Liver (tissue), 3 donors: ENCODE data around the gene PHIP.

Experiments used
- CTCF ChIP-seq: fragments of 150-350 bp; IDR thresholded peaks from 2 replicates; pipeline ENCODE4 v1.5.1; 2017; ENCODE audit warnings: improper control_type of control experiment, low read depth, low read length; ENCODE audit not compliant: missing input control
- FOXA1 ChIP-seq: IDR thresholded peaks from 2 replicates; pipeline ENCODE4 v1.6.1; 2016; ENCODE audit warnings: antibody characterized with exemption
- JUND ChIP-seq, 2 donors: IDR thresholded peaks; 2 replicates each; pipeline ENCODE4 v1.6.1; 2016; ENCODE audit warnings: antibody characterized with exemption in 2 of 2
- MAX ChIP-seq: IDR thresholded peaks from 2 replicates; pipeline ENCODE4 v1.6.1; 2016; ENCODE audit warnings: antibody characterized with exemption
- RAD21 ChIP-seq, 2 donors: IDR thresholded peaks; 2 replicates each; pipeline ENCODE4 v1.6.1; 2016; ENCODE audit warnings: antibody characterized with exemption in 2 of 2, mild to moderate bottlenecking in 2 of 2
- REST ChIP-seq: IDR thresholded peaks from 2 replicates; pipeline ENCODE4 v1.6.1; 2016; ENCODE audit warnings: antibody characterized with exemption, mild to moderate bottlenecking
- RXRA ChIP-seq, 2 donors: IDR thresholded peaks; 2 replicates each; pipeline ENCODE4 v1.6.1; 2017 to 2018; ENCODE audit warnings: antibody characterized with exemption in 2 of 2, mild to moderate bottlenecking in 1 of 2
- TAF1 ChIP-seq: conservative IDR thresholded peaks from 2 replicates; pipeline ENCODE4 v1.6.1; 2016; ENCODE audit warnings: antibody characterized with exemption, mild to moderate bottlenecking
- YY1 ChIP-seq: IDR thresholded peaks from 2 replicates; pipeline ENCODE4 v1.6.1; 2016; ENCODE audit warnings: antibody characterized with exemption, mild to moderate bottlenecking
- ZBTB33 ChIP-seq: IDR thresholded peaks from 2 replicates; pipeline ENCODE4 v1.6.1; 2016; ENCODE audit warnings: antibody characterized with exemption
- donor health status: healthy.
- donor health status: healthy.

GRCh38 chr6:78999737-79000136 is 78.3 kb downstream of the PHIP start:
- no peak for TF ChIP-seq CTCF
- TF ChIP-seq MAX, result no peak
- no peak for TF ChIP-seq TAF1
- TF ChIP-seq RAD21 (IDR thresholded peaks at IDR 0.05), result no peak
- no peak for TF ChIP-seq FOXA1
- TF ChIP-seq REST, result no peak
- no peak for TF ChIP-seq RXRA (IDR thresholded peaks at IDR 0.05)
- TF ChIP-seq JUND (IDR thresholded peaks at IDR 0.05), result no peak
- TF ChIP-seq ZBTB33, result no peak
- no peak for TF ChIP-seq YY1
